Brain microvascular endothelial cell (primary cell): ENCODE data around the gene DCAF8.
A peak's percentile ranks its signal among the peaks of the same experiment; 100 is the strongest.

ENCODE experiments used
- DNase-seq: peaks from one replicate; pipeline ENCODE4 v3.0.0-alpha.2; 2020
- H3K27ac ChIP-seq: fragments of 250-450 bp; sonication (Bioruptor Pico); 2 replicates; pipeline ENCODE4 v1.5.1; 2020; ENCODE audit warnings: mild to moderate bottlenecking, moderate library complexity
- H3K27me3 ChIP-seq: fragments of 250-450 bp; sonication (Bioruptor Pico); replicated peaks from 2 replicates; pipeline ENCODE4 v1.5.1; 2020; ENCODE audit warnings: mild to moderate bottlenecking
- H3K36me3 ChIP-seq: fragments of 250-450 bp; sonication (Bioruptor Pico); replicated peaks from 2 replicates; pipeline ENCODE4 v1.5.1; 2020; ENCODE audit warnings: mild to moderate bottlenecking
- H3K4me3 ChIP-seq: 2 replicates; pipeline ENCODE4 v1.5.1; 2011; ENCODE audit warnings: low read depth, mild to moderate bottlenecking, control low read depth, low read length, moderate library complexity
- in situ Hi-C: cut with HindIII; loops from 2 replicates; pipeline ENCODE4 v1.10.0; 2017; ENCODE audit warnings: low sequenced_read_pairs, low pct_ligation_motif_present
- TF ChIP-seq, protein P1 (sequence below): IDR thresholded peaks from 2 replicates; pipeline ENCODE4 v1.5.1; 2011; ENCODE audit warnings: low read depth, mild to moderate bottlenecking, moderate library complexity, low read length, control low read depth, inconsistent platforms; ENCODE audit errors: missing control alignments

The DCAF8 gene

DNA sequence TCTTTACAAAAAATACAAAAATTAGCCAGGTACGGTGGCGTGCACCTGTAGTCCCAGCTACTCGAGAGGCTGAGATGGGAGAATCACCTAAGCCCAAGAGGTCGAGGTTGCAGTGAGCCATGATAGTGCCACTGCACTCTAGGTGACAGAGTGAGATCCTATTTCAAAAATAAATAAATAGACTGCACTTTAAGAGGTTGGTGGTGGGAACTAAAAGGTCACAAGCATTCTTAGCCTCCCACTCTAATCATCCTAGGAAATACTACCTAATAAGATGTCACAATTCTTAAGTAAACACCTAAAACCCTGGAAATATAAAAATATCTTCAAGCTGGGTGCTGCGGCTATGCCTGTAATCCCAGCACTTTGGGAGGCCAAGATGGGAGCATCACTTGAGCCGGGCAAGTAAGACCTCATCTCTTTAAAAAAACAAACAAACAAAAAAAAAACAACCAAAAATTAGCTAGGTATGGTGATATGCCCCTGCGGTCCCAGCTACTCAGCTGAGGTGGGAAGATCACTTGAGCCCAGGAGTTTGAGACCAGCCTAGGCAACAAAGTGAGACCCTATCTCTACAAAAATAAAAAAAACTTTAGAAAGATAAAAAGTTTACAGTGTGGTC is 4.1 kb downstream of the DCAF8 start:
- Histone ChIP-seq H3K27ac (no peak overlapping the region), H3K4me3 (no peak overlapping the region), H3K36me3 (no peaks in the 10 kb centered on the region), H3K27me3 (no peaks in the 10 kb centered on the region)
- in situ Hi-C loops: no loop called here
- TF ChIP-seq, protein P1, sequence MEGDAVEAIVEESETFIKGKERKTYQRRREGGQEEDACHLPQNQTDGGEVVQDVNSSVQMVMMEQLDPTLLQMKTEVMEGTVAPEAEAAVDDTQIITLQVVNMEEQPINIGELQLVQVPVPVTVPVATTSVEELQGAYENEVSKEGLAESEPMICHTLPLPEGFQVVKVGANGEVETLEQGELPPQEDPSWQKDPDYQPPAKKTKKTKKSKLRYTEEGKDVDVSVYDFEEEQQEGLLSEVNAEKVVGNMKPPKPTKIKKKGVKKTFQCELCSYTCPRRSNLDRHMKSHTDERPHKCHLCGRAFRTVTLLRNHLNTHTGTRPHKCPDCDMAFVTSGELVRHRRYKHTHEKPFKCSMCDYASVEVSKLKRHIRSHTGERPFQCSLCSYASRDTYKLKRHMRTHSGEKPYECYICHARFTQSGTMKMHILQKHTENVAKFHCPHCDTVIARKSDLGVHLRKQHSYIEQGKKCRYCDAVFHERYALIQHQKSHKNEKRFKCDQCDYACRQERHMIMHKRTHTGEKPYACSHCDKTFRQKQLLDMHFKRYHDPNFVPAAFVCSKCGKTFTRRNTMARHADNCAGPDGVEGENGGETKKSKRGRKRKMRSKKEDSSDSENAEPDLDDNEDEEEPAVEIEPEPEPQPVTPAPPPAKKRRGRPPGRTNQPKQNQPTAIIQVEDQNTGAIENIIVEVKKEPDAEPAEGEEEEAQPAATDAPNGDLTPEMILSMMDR: no peak
- no peak for DNase-seq

GRCh38 chr1:160257411-160258015 is 4.8 kb downstream of the DCAF8 start:
- in situ Hi-C loops: no loop called here
- no peak for DNase-seq
- Histone ChIP-seq H3K36me3 (no peaks in the 10 kb centered on the region), H3K27me3 (no peaks in the 10 kb centered on the region), H3K27ac (no peak overlapping the region), H3K4me3 (no peak overlapping the region)
- TF ChIP-seq, protein P1: no peak

GRCh38 chr1:160256396-160257046 is 5.8 kb downstream of the DCAF8 start:
- Histone ChIP-seq H3K36me3 (no peaks in the 10 kb centered on the region), H3K4me3 (no peak overlapping the region), H3K27me3 (no peaks in the 10 kb centered on the region), H3K27ac (no peak overlapping the region)
- in situ Hi-C loops: no loop called here
- TF ChIP-seq, protein P1: no peak
- DNase-seq: peak; percentile 65

GRCh38 chr1:160255781-160256300 is 6.5 kb downstream of the DCAF8 start:
- Histone ChIP-seq H3K27me3 (no peaks in the 10 kb centered on the region), H3K4me3 (no peak overlapping the region), H3K27ac (no peak overlapping the region), H3K36me3 (no peaks in the 10 kb centered on the region)
- no peak for DNase-seq
- in situ Hi-C loops: no loop called here
- TF ChIP-seq, protein P1: no peak

- Histone ChIP-seq H3K36me3 (no peaks in the 10 kb centered on the region), H3K27me3 (no peaks in the 10 kb centered on the region), H3K4me3 (no peak overlapping the region), H3K27ac (no peak overlapping the region)
- in situ Hi-C loops: no loop called here
- DNase-seq: peak; percentile 61
- TF ChIP-seq, protein P1: peak; percentile 76
Observed at GRCh38 chr1:160251687-160252526, 10.4 kb downstream of the DCAF8 start.
